PC-3 (cell line): ENCODE data around the gene LRP11.

Experiments used
- EZH2 ChIP-seq: fragments of 300-600 bp; sonication (generic); IDR thresholded peaks from one replicate; pipeline ENCODE4 v1.6.1; 2017; ENCODE audit warnings: antibody characterized with exemption, mild to moderate bottlenecking, low read length; ENCODE audit not compliant: unreplicated experiment
- EZH2phosphoT487 ChIP-seq: fragments of 300-600 bp; sonication (generic); IDR thresholded peaks from 2 replicates; pipeline ENCODE4 v1.6.1; 2018; ENCODE audit warnings: mild to moderate bottlenecking, antibody characterized with exemption, low read length, borderline replicate concordance
- TF ChIP-seq, protein P1 (sequence below): fragments of 300-600 bp; sonication (generic); conservative IDR thresholded peaks from 2 replicates; pipeline ENCODE4 v1.5.1; 2017; ENCODE audit warnings: antibody characterized with exemption, low read depth, mild to moderate bottlenecking, low read length

DNA sequence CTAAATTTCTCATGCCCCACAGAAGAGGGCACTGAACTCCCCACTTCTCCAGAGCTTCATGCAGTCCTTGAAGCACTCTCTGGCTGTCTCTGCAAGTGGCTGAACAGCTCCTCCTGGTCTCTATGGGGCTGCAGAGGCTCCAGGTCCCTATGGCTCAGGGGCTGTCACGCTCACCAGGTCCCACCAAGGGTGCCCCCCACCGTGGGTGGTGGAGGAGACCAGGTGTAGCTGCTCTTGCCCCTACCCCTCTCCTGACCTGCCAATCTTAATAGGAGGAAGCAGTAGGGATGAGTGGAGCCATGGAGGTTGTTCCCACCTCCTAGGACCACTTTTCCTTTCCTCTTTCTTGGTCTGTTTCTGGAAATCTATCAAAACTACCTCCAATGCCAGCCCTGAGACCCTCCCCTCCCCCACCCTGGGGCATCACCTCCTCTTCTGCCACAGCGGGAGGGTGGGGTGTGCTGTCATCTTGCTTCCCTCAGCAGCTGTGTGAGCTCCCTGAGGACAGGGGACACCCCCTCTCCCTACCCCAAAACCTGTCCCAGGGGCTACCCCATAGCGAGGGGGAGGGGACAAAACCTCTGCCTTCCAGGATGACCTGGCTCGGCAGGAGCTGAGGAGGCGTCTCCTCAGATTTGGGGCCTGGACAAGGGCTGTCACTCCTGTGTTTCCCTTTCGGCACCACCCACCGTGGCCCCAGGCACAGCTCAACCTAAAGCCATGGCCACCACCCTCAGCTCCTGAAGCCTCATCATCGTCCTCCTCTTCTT, 45.7 kb upstream of the LRP11 start:
- TF ChIP-seq EZH2 (no peak), EZH2phosphoT487 (no peak)
- TF ChIP-seq, protein P1, sequence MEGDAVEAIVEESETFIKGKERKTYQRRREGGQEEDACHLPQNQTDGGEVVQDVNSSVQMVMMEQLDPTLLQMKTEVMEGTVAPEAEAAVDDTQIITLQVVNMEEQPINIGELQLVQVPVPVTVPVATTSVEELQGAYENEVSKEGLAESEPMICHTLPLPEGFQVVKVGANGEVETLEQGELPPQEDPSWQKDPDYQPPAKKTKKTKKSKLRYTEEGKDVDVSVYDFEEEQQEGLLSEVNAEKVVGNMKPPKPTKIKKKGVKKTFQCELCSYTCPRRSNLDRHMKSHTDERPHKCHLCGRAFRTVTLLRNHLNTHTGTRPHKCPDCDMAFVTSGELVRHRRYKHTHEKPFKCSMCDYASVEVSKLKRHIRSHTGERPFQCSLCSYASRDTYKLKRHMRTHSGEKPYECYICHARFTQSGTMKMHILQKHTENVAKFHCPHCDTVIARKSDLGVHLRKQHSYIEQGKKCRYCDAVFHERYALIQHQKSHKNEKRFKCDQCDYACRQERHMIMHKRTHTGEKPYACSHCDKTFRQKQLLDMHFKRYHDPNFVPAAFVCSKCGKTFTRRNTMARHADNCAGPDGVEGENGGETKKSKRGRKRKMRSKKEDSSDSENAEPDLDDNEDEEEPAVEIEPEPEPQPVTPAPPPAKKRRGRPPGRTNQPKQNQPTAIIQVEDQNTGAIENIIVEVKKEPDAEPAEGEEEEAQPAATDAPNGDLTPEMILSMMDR, result no peak
